Mesodermal cell (in vitro differentiated cells): ENCODE measurements around the gene TBC1D4.
"Not testable (repeated sequence)": the region's sequence is repeated elsewhere in the genome, so short reads cannot be mapped to it uniquely, and the experiment has no call there.

Experiments
- H3K27ac ChIP-seq: 2 replicates; pipeline ENCODE4 v1.7.0; 2013; ENCODE audit warnings: mild to moderate bottlenecking, low read depth, low read length, moderate library complexity; ENCODE audit not compliant: severe bottlenecking
- H3K36me3 ChIP-seq: 2 replicates; pipeline ENCODE4 v1.7.1; 2013; ENCODE audit warnings: mild to moderate bottlenecking, low read length, moderate library complexity; ENCODE audit not compliant: control insufficient read depth, insufficient read depth
- H3K4me1 ChIP-seq: one replicate; pipeline ENCODE4 v1.7.1; 2013; ENCODE audit warnings: mild to moderate bottlenecking, low read length; ENCODE audit not compliant: insufficient read depth, control insufficient read depth, poor library complexity, severe bottlenecking
- H3K4me3 ChIP-seq: 2 replicates; pipeline ENCODE4 v1.7.0; 2013; ENCODE audit warnings: low read length, control low read depth, mild to moderate bottlenecking; ENCODE audit not compliant: insufficient read depth, poor library complexity, severe bottlenecking; ENCODE audit errors: extremely low read depth
- H3K9me3 ChIP-seq: 2 replicates; pipeline ENCODE4 v1.7.1; 2013; ENCODE audit warnings: mild to moderate bottlenecking, low read length, moderate library complexity; ENCODE audit not compliant: control insufficient read depth
- WGBS, 2 experiments: methylation state at CpG; one replicate each; pipeline ENCODE4 v1.1.5; 2013; ENCODE audit warnings: missing lambda C conversion rate in 2 of 2; ENCODE audit not compliant: insufficient coverage in 2 of 2; 5-methylcytosine and 5-hydroxymethylcytosine counted together

Gene TBC1D4

DNA sequence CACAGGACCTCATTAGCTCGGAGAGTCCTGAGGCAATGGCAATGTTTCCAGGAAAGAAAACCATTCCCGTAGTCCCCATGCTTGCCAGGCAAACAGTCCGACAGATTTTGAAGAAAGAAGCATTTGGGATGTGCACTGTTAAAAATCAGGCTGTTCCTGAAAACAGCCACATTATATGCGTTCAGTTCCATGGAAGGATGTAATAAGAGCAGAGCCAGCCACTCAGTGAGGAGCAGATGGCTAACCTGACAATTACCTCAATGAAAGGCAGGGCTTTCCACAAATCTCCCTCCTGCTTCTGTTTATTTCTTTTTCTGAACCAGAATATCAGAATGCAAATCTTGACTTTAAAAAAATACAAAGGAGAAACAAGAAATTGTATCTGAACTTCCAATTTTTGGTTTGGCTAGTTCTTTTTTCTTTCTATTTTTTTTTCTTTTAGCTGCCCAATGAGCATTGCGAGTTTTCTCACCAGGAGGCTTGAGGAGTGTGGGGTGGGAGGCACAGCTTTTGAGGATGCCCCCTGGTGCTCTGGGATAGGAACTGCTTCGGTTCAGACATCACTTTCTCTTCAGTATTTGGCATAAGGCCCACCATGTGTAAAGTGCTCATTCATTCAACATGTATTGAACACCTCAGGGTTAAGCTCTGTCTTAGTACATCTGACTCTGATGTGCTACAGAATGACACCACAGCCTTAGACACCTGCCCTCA lies 124.2 kb downstream of the TBC1D4 start:
- Histone ChIP-seq H3K4me1 (peaks cover 6% of the 10 kb centered on the region), H3K4me3 (no peak overlapping the region), H3K27ac (no peak overlapping the region), H3K9me3 (no peaks in the 10 kb centered on the region), H3K36me3 (peaks cover 11% of the 10 kb centered on the region)
- WGBS, 2 experiments, result 78 to 92% methylated on average over 4 of the region's 6 CpGs

DNA sequence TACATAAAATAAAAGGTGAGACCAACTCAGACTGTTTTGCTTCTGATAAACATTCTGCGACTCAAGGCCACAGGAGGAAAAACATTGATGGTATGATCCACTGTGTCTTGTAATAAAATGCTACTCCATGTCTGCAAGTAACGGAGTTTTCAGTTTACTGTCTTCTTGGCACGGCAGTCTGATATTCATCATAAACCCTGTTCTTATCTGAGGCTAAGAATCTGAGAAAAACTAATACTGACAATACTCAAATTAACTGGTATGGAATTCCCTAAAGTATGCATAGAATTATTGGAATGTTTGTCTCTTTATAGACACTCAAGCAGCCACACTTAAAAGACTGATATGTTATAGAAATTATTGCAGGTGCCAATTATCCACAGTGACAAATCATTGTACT lies 125.5 kb downstream of the TBC1D4 start:
- Histone ChIP-seq H3K27ac (no peak overlapping the region), H3K9me3 (no peaks in the 10 kb centered on the region), H3K4me3 (no peak overlapping the region), H3K4me1 (peaks cover 6% of the 10 kb centered on the region), H3K36me3 (peaks cover 11% of the 10 kb centered on the region)
- WGBS, 2 experiments, result 100% methylated on average over 1 to 2 of the region's 3 CpGs

DNA sequence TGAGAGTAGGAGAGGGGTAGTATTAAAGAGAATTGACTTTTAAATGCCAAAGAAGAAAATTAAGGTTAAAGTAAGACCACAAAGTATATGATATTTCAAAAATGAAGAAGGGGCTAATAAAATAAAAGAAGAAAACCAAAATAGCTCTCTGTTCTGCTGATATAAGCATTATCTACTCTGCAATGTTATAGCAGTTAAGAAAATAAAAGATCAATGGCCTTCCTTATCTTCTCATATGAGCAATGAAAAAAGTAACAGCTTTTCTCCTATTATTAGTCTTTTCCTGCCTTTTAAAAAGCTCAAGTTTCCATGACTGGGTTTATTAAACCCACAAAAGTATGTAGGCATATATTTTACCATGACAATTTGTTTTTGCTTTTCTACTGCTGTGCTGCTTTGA lies 126.4 kb downstream of the TBC1D4 start:
- Histone ChIP-seq H3K4me3 (no peak overlapping the region), H3K36me3 (peaks cover 11% of the 10 kb centered on the region), H3K4me1 (peaks cover 6% of the 10 kb centered on the region), H3K27ac (no peak overlapping the region), H3K9me3 (no peaks in the 10 kb centered on the region)

DNA sequence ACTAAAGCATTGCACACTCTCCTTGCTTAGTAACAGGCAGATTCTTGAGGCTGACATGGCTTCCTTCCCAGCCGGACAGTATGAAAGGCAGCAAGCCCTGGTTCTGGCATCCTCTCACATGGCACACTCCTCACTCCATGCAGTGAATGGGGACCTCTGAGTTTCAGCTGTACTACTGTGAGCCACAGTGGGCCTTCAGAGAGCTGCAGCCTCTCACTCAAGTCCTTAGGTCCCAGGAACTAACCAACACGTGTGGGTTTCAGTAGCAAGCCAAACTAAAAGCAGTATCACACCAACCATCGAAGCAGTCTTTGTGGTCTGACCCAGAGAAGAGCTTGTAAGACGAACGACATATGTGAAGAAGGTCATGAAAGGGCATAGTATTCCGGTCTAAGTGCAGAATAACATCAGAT lies 128.2 kb downstream of the TBC1D4 start:
- H3K9me3 ChIP-seq, result no peaks in the 10 kb centered on the region
- H3K4me1 ChIP-seq, result peaks cover 6% of the 10 kb centered on the region
- WGBS, 2 experiments, result 86 to 98% methylated on average over 5 to 6 of the region's 6 CpGs
- H3K36me3 ChIP-seq, result peaks cover 11% of the 10 kb centered on the region
- H3K27ac ChIP-seq, result no peak overlapping the region
- H3K4me3 ChIP-seq, result no peak overlapping the region

DNA sequence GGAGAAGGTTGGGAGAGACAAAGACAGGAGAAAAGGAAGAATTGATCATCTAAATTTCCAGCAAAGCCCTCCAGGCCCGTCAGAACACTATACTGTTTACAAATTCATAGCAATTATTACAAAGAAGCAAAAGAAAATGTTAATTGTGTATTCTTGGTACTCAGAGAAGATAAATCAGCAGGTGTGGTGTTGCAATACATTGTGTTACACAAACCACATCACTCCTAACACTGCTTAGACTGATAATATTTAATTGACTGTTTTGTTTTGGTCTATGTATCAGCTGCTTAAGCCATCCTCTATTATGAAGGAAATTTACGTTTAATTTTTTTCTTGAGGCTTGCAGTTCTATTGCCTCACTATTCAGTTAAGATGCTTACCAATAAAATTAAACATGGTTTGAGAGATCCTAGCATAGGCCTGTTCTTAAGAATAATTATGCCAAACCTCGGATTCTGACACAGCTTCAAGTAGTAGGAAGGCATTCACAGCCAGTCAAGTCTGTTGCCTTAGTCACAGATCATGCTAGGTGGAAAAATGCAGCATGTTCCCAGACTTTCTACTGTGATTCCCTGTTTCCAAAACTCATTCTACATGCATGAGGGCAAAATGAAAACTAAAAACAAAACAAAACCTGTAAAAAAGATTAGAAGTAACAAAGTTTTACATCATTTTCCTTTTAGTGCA lies 129.2 kb downstream of the TBC1D4 start:
- peaks cover 6% of the 10 kb centered on the region for H3K4me1 ChIP-seq
- 83 to 90% methylated on average over 1 of the region's 3 CpGs for WGBS, 2 experiments
- no peak overlapping the region for H3K27ac ChIP-seq
- H3K36me3 ChIP-seq, result peaks cover 11% of the 10 kb centered on the region
- no peaks in the 10 kb centered on the region for H3K9me3 ChIP-seq
- no peak overlapping the region for H3K4me3 ChIP-seq

DNA sequence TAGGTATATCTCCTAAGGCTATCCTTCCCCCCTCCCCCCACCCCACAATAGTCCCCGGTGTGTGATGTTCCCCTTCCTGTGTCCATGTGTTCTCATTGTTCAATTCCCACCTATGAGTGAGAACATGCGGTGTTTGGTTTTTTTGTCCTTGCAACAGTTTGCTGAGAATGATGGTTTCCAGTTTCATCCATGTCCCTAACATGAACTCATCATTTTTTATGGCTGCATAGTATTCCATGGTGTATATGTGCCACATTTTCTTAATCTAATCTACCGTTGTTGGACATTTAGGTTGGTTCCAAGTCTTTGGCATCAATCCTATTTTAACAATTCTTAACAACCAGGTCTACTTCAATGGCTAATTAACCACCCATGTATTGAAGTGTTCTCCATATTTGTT lies 130.4 kb downstream of the TBC1D4 start:
- H3K4me1 ChIP-seq, H3K9me3 ChIP-seq, H3K27ac ChIP-seq, H3K4me3 ChIP-seq: not testable (repeated sequence)
- 100% methylated on average over 1 of the region's 3 CpGs for WGBS, 2 experiments
- peaks cover 11% of the 10 kb centered on the region for H3K36me3 ChIP-seq

DNA sequence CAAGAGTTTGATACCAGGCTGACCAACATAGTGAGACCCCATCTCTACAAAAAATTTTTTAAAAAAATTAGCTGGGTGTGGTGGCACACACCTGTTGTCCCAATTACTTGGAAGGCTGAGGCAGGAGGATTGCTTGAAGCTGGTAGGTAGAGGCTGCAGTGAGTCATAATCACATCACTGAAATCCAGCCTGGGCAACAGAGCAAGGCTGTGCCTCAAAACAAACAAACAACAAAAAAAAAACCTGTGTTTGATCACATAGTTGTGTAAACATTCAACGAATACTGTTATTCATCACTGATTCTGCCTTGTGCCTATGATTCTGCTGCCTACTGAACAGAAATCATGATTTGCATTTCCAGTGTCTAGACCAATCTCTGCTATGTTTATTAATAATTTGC lies 134.0 kb downstream of the TBC1D4 start:
- H3K27ac ChIP-seq, result no peak overlapping the region
- H3K4me1 ChIP-seq, result no peaks in the 10 kb centered on the region
- H3K9me3 ChIP-seq, result no peaks in the 10 kb centered on the region
- H3K4me3 ChIP-seq, result no peak overlapping the region
- no peaks in the 10 kb centered on the region for H3K36me3 ChIP-seq
- 100% methylated on average over 1 of the region's 1 CpG; no CpG with 5 or more reads in 1 of the 2 experiments for WGBS, 2 experiments

DNA sequence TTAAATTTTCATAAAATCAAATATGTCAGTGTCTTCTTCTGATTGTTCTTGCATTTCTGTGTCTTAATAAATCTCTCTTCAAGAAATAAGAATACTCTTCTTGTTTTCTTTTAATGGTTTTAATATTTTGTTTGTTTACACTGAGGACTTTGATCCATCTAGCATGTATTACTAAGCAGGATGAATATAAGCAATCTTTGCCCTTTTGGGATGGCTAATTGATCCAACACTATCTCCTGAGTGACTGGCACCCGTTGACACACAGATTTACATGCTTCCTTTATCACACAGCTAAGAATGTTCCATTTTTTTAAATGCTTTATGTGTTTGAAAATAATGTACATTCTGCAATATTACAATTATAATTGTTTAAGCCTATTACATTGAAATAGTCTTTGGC lies 134.5 kb downstream of the TBC1D4 start:
- Histone ChIP-seq H3K9me3 (no peaks in the 10 kb centered on the region), H3K36me3 (no peaks in the 10 kb centered on the region)
- no CpG with 5 or more reads among the region's 1 CpG for whole genome bisulfite sequencing, 2 experiments

DNA sequence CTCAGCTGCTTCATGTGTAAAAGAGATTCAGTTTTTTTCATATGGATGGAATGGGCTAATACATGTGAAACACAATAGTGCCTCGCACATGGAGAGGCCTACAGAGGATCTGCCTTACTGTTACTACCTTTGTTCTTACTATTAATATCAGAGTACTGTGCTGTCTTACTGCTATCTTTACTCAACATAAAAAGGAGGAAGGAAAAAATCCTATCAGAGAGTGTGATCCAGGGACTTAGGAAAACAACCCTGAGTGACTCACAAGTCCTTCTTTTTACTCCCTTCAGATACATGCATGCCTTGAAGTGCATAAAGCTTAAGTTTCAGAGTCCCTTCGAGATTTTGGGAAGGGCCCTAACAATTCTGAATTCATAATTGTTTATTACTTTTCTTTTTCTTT lies 136.8 kb downstream of the TBC1D4 start:
- no CpG with 5 or more reads among the region's 2 CpGs for WGBS, 2 experiments
- Histone ChIP-seq H3K27ac (no peak overlapping the region), H3K9me3 (no peaks in the 10 kb centered on the region), H3K4me3 (no peak overlapping the region), H3K4me1 (no peaks in the 10 kb centered on the region), H3K36me3 (no peaks in the 10 kb centered on the region)

More for the DNA sequence above, 134.5 kb downstream of the TBC1D4 start:
- no peaks in the 10 kb centered on the region for H3K4me1 ChIP-seq
- no peak overlapping the region for H3K27ac ChIP-seq
- H3K4me3 ChIP-seq, result no peak overlapping the region

DNA sequence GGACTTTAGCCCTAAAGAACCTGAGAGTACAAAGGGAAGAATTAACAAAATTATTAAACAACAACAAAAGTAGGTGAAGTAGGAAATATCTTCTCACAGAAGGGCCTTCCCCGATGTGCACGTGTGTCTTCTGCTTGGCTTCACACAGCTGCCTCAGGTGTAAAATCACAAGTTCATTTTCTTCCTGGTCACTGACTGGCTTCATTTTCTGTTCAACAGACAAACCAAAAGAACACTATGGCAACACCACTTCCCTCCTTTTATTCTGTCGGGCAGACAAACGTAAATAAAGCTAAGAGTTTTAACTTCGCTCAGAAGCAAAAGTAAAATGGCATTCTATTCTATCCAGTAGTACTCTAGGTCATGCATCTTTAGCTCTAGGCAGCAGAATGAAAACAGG lies 140.9 kb downstream of the TBC1D4 start:
- H3K36me3 ChIP-seq, result no peaks in the 10 kb centered on the region
- 96 to 100% methylated on average over 5 of the region's 5 CpGs for WGBS, 2 experiments

More for the DNA sequence above, 140.9 kb downstream of the TBC1D4 start:
- Histone ChIP-seq H3K27ac (no peak overlapping the region), H3K4me1 (no peaks in the 10 kb centered on the region), H3K4me3 (no peak overlapping the region), H3K9me3 (no peaks in the 10 kb centered on the region)
